Bronchial epithelial cell (primary cell): ENCODE results near the gene LAMC3. TPM values are rescaled to one million over a fixed set of nuclear protein-coding genes. Genes with fewer than 3 reads are reported as not detected.

ENCODE experiments used
- DNase-seq: peaks from one replicate; pipeline ENCODE4 v3.0.0-alpha.2; 2010; ENCODE audit warnings: low read depth
- FAIRE-seq: peaks from 2 replicates; lab custom pipeline; 2011; peaks lifted over from hg19 to GRCh38; lab: Jason Lieb, UNC
- H3K27me3 ChIP-seq: 2 replicates; pipeline ENCODE4 v1.5.1; 2011; ENCODE audit warnings: low read length; ENCODE audit not compliant: control insufficient read depth, insufficient read depth
- H3K36me3 ChIP-seq: 2 replicates; pipeline ENCODE4 v1.5.1; 2011; ENCODE audit warnings: low read length; ENCODE audit not compliant: control insufficient read depth, insufficient read depth
- H3K4me3 ChIP-seq: 2 replicates; pipeline ENCODE4 v1.5.1; 2011; ENCODE audit warnings: mild to moderate bottlenecking, low read depth, low read length, control low read depth
- total RNA-seq: library from RNA; depleted of rRNA; stranded (reverse); fragments of >200 nt; gene quantifications from 2 replicates; pipeline ENCODE4 v1.2.1, GENCODE V29; 2014
- TF ChIP-seq, protein P1 (sequence below): IDR thresholded peaks from 2 replicates; pipeline ENCODE4 v1.5.1; 2011; ENCODE audit warnings: mild to moderate bottlenecking, moderate library complexity, low read length, control low read depth, inconsistent platforms; ENCODE audit not compliant: insufficient read depth, severe bottlenecking

LAMC3 gene
- total RNA-seq, 1 donor from 2014 or later: not detected

DNA sequence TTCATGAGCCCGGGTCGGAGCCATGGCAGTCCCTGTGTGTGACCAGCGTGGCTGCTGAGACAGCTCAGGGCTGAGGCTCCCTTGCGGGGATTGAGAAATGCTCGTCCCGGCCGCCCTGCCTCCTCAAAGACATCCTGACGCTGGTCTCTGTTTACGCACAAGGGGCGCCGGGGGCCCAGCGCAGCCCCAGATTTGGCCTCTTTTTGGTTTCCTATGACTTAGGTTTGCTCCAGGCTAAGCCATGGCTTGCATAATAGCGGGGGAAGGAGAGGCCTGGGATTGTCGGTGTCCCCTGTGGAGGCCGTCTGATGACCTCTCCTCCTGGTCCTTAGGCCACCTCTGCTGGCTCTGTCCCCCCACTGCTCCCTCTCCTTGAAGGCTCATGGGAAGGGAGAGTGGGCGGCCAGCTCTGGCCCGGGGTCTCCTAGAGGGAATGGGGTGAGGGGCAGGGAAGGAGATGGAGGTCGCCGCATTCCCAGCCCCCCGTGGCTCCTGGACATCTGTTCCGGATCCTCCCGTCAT, 3.5 kb downstream of the LAMC3 start:
- TF ChIP-seq, protein P1, sequence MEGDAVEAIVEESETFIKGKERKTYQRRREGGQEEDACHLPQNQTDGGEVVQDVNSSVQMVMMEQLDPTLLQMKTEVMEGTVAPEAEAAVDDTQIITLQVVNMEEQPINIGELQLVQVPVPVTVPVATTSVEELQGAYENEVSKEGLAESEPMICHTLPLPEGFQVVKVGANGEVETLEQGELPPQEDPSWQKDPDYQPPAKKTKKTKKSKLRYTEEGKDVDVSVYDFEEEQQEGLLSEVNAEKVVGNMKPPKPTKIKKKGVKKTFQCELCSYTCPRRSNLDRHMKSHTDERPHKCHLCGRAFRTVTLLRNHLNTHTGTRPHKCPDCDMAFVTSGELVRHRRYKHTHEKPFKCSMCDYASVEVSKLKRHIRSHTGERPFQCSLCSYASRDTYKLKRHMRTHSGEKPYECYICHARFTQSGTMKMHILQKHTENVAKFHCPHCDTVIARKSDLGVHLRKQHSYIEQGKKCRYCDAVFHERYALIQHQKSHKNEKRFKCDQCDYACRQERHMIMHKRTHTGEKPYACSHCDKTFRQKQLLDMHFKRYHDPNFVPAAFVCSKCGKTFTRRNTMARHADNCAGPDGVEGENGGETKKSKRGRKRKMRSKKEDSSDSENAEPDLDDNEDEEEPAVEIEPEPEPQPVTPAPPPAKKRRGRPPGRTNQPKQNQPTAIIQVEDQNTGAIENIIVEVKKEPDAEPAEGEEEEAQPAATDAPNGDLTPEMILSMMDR: no peak
- FAIRE-seq (no peak), DNase-seq (no peak)
- Histone ChIP-seq H3K36me3 (no peaks in the 10 kb centered on the region), H3K4me3 (no peak overlapping the region), H3K27me3 (peaks cover 25% of the 10 kb centered on the region)

DNA sequence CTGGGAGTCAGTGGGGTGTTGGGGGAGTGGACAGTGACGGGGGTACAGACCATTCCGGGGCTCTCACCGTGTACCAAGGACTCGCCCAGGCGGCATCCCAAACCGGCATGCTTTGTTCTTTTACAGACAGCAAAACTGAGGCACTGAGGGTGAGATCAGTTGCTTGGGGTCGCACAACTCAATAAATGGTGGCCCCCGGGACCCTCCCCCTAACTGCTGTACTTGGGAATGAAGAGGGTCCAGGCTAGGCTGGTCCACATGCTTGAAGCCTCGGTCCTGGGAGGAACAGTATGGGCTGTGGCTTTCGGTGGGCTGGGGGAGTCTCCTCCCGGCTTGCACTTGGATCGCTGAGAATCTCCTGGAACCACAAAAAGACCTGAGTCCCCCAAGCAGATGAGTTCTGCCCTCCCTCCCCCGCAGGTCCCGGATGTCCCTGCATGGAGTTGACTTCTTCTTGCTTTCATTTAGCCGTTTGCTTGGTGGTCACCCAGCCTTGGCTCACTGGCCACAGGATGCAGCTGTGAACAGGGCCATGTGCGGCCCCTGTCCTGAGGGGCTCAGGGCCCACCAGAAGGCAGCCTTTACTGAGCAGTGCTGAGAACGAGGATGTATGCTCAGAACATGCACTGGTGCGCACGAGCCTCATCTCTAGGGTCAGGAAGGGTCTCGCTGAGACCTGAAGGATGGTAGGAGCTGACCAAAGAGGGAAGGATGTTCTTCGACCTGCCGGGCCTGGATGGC, 4.2 kb downstream of the LAMC3 start:
- H3K27me3 ChIP-seq: peaks cover 25% of the 10 kb centered on the region
- DNase-seq (no peak), FAIRE-seq (no peak)
- TF ChIP-seq, protein P1: no peak
- H3K36me3 ChIP-seq: no peaks in the 10 kb centered on the region
- H3K4me3 ChIP-seq: no peak overlapping the region

DNA sequence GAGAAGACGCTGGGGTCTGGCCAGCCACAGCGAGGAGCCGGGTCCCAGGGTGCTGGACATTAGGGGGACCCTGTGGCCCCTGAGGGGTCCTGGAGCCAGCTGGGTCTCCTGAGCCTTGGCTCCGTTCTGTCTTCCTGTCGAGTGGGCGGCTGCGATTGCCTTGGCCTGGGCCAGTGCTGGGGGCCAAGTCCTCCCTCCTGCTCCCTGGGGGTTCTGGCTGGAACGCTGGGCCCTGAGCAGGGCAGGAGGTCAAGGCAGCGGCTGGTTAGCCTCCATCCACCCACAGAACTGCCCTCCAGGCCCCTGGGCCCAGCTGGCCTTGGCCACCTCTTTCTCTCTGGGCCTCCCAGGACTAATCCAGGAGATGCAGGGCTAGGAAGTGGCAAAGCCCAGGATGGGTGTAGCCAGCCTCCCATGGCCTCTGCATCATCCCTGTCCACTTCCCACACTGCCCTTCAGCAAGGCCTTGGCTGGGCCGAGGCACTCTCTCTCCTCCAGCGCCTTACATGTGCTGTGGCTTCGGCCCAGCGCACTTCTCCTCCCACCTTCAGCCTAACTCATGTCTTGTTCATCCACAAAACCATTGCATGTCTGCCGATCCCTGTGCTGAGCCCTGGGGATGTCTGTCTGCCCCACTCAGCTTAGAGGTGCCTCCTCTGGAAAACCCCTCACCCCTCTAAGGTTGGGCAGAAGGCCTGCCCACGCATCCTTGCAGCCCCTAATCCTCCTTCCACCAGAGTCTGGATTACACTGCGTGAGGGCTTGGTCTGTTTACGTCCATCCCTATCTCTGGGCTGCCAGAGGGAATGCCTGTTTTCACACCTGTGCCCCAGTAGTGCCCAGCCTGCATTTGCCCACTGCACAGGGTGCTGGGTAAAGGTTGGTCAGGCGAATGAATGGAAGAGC, 5.0 kb downstream of the LAMC3 start:
- no peak for FAIRE-seq
- Histone ChIP-seq H3K4me3 (no peak overlapping the region), H3K27me3 (peaks cover 24% of the 10 kb centered on the region), H3K36me3 (no peaks in the 10 kb centered on the region)
- DNase-seq: no peak
- TF ChIP-seq, protein P1: no peak

DNA sequence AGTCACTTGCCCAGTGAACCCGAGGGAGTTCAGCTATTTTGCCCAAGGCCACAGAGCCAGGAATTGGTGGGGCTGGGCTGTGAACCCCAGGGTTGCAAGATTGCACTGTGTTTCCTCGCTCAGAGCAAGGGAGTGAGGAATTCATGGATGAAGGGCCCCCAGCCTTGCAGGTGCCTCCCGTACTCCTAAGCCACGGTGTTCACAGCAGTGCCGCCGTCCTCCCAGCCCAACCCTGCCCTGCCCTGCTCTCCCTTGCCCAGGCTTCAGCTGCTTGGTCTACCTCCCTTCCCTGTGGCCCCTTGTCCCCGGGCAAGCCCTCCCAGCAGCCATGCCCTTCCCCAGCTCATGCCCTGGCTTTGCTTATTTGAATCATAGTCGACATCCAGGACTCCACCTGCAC, 6.1 kb downstream of the LAMC3 start:
- Histone ChIP-seq H3K27me3 (peaks cover 20% of the 10 kb centered on the region), H3K4me3 (no peak overlapping the region), H3K36me3 (no peaks in the 10 kb centered on the region)
- DNase-seq: no peak
- TF ChIP-seq, protein P1: no peak
- FAIRE-seq: no peak

DNA sequence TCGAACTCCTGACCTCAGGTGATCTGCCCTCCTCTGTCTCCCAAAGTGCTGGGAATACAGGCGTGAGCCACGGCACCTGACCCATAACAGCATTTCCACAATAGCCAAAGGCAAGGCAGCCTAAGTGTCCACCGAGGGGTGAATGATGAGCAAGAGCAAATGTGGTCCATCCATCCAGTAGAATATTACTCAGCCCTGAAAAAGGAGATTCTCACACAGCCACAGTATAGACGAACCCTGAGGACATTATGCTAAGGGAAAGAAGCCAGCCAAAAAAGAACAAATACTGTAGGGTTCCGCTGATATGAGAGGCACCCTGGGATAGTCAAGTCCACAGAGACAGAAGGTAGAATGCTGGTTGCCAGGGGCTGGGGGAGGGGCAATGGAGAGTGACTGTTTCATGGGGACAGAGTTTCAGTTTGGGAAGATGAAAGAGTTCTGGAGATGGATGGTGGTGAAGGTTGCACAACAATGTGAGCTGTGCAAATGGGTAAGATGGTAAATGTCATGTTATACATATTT, 7.0 kb downstream of the LAMC3 start:
- DNase-seq (no peak), FAIRE-seq (no peak)
- TF ChIP-seq, protein P1: no peak
- Histone ChIP-seq H3K36me3 (no peaks in the 10 kb centered on the region), H3K4me3 (no peak overlapping the region), H3K27me3 (peaks cover 20% of the 10 kb centered on the region)
